HepG2 (cell line): ENCODE measurements around the gene IHH. TPM values are rescaled to one million over a fixed set of nuclear protein-coding genes. Genes with fewer than 3 reads are reported as not detected.

ENCODE experiments used
- ATAC-seq: fragments of 200-7000 bp; cut with Tn5 transposase; 3 replicates; pipeline ENCODE4 v1.9.1; 2020; ENCODE audit warnings: mild to moderate bottlenecking, moderate library complexity
- BruUV-seq: library from RNA; stranded (reverse); fragments of 400-500 nt; replicated peaks from 2 replicates; lab custom pipeline; 2021; lab: Mats Ljungman, UMichigan
- CTCF ChIA-PET: fragments of 300-600 bp; formaldehyde crosslinking; extraction: SDS; loops from one replicate; lab custom pipeline; 2021; ENCODE audit warnings: low total read pairs, inconsistent platforms, low intra/inter-chr PET ratio; lab: Yijun Ruan, JAX
- POLR2A ChIA-PET: fragments of 350-600 bp; sonication (Branson Sonifier 250); formaldehyde crosslinking; loops from one replicate; lab custom pipeline; 2020; ENCODE audit warnings: antibody characterized with exemption, inconsistent platforms; lab: Yijun Ruan, JAX
- DNase-seq: peaks from one replicate; pipeline ENCODE4 v3.0.0-alpha.2; 2015; ENCODE audit warnings: low spot score
- FAIRE-seq: peaks from 3 replicates; lab custom pipeline; 2011; peaks lifted over from hg19 to GRCh38; lab: Jason Lieb, UNC
- H2AFZ ChIP-seq: one replicate; pipeline ENCODE4 v1.6.1; 2011; ENCODE audit warnings: low read length, inconsistent platforms
- H3K27ac ChIP-seq: fragments of 300-600 bp; 3 replicates; pipeline ENCODE4 v1.8.0; 2011; ENCODE audit warnings: mixed run types, mild to moderate bottlenecking, mixed read lengths, low read length, inconsistent platforms; ENCODE audit not compliant: insufficient read depth; ENCODE audit errors: extremely low read length
- H3K27me3 ChIP-seq, 2 experiments: fragments of 200-600 bp in 1 of 2; 2 replicates in 1 of 2; 3 replicates in 1 of 2; pipeline versions ENCODE4 v1.6.0 to v1.8.0; 2011; ENCODE audit warnings: low read length in 2 of 2, mild to moderate bottlenecking in 2 of 2, moderate library complexity in 2 of 2, inconsistent platforms in 1 of 2; ENCODE audit not compliant: insufficient read depth in 2 of 2, control insufficient read depth in 1 of 2
- H3K36me3 ChIP-seq, 2 experiments: fragments of 200-600 bp in 1 of 2; replicated peaks in 1 of 2; 2 replicates in 1 of 2; 3 replicates in 1 of 2; pipeline versions ENCODE4 v1.5.1 to v1.8.0; 2011; ENCODE audit warnings: low read length in 2 of 2, inconsistent platforms in 1 of 2; ENCODE audit not compliant: insufficient read depth in 2 of 2, control insufficient read depth in 1 of 2
- H3K4me1 ChIP-seq: 2 replicates; pipeline ENCODE4 v1.5.1; 2012; ENCODE audit warnings: low read length, inconsistent platforms; ENCODE audit not compliant: insufficient read depth
- H3K4me2 ChIP-seq: 2 replicates; pipeline ENCODE4 v1.6.0; 2011; ENCODE audit warnings: low read depth, low read length, inconsistent platforms
- H3K4me3 ChIP-seq, 3 experiments: fragments of 200-600 bp in 1 of 3; sonication (generic), shearing (Covaris generic) in 1 of 3; replicated peaks in 1 of 3; 2 replicates each; pipeline ENCODE4 v1.5.1; 2011 to 2016; ENCODE audit warnings: low read length in 3 of 3, inconsistent platforms in 2 of 3, low read depth in 2 of 3, mild to moderate bottlenecking in 2 of 3, control low read depth in 1 of 3, mixed read lengths in 1 of 3; ENCODE audit not compliant: insufficient read depth in 1 of 3
- H3K79me2 ChIP-seq: one replicate; pipeline ENCODE4 v1.6.1; 2011; ENCODE audit warnings: low read length, inconsistent platforms; ENCODE audit not compliant: insufficient read depth
- H3K9ac ChIP-seq: 2 replicates; pipeline ENCODE4 v1.6.0; 2011; ENCODE audit warnings: mild to moderate bottlenecking, low read depth, low read length, inconsistent platforms; ENCODE audit not compliant: insufficient read depth
- H3K9me3 ChIP-seq: 2 replicates; pipeline ENCODE4 v1.5.1; 2012; ENCODE audit warnings: mild to moderate bottlenecking, low read length
- H4K20me1 ChIP-seq: 2 replicates; pipeline ENCODE4 v1.6.0; 2011; ENCODE audit warnings: inconsistent platforms, mild to moderate bottlenecking, low read length, moderate library complexity; ENCODE audit not compliant: insufficient read depth
- ARNTL ChIP-seq: sonication (generic); formaldehyde crosslinking; IDR thresholded peaks from 2 replicates; pipeline ENCODE4 v1.4.0; 2020; ENCODE audit warnings: mild to moderate bottlenecking, missing genetic modification reagents
- IKZF1 ChIP-seq: fragments of 450-650 bp; IDR thresholded peaks from 2 replicates; pipeline ENCODE4 v1.7.1; 2016
- KMT2B ChIP-seq: IDR thresholded peaks from 2 replicates; pipeline ENCODE4 v1.6.1; 2016; ENCODE audit warnings: missing genetic modification reagents, missing compliant biosample characterization
- MIER3 ChIP-seq: IDR thresholded peaks from 2 replicates; pipeline ENCODE4 v1.6.1; 2016; ENCODE audit warnings: missing compliant biosample characterization, borderline replicate concordance
- PAXIP1 ChIP-seq: sonication (generic); formaldehyde crosslinking; conservative IDR thresholded peaks from 2 replicates; pipeline ENCODE4 v1.4.0; 2020; ENCODE audit warnings: mild to moderate bottlenecking, missing genetic modification reagents, moderate library complexity
- RNF219 ChIP-seq: sonication (generic); formaldehyde crosslinking; IDR thresholded peaks from 2 replicates; pipeline ENCODE4 v1.5.0; 2020; ENCODE audit warnings: mild to moderate bottlenecking, missing genetic modification reagents
- SMAD1 ChIP-seq: sonication (generic); formaldehyde crosslinking; IDR thresholded peaks from 2 replicates; pipeline ENCODE4 v1.4.0; 2020; ENCODE audit warnings: missing genetic modification reagents, low read depth, mild to moderate bottlenecking, borderline replicate concordance
- SMAD9 ChIP-seq: sonication (generic); formaldehyde crosslinking; IDR thresholded peaks from 2 replicates; pipeline ENCODE4 v1.5.1; 2020; ENCODE audit warnings: mild to moderate bottlenecking, missing genetic modification reagents
- TRAFD1 ChIP-seq: sonication (generic); formaldehyde crosslinking; IDR thresholded peaks from 2 replicates; pipeline ENCODE4 v1.5.1; 2020; ENCODE audit warnings: missing genetic modification reagents, mild to moderate bottlenecking, borderline replicate concordance
- ZNF12 ChIP-seq: sonication (generic); formaldehyde crosslinking; IDR thresholded peaks from 2 replicates; pipeline ENCODE4 v1.5.0; 2020; ENCODE audit warnings: missing genetic modification reagents
- ZNF674 ChIP-seq: sonication (generic); formaldehyde crosslinking; IDR thresholded peaks from 2 replicates; pipeline ENCODE4 v1.5.0; 2020; ENCODE audit warnings: low read depth, mild to moderate bottlenecking, missing genetic modification reagents
- WGBS: methylation state at CpG from one replicate; pipeline ENCODE4 v1.1.6; 2017; ENCODE audit warnings: low lambda C conversion rate; 5-methylcytosine and 5-hydroxymethylcytosine counted together
- in situ Hi-C: cut with HindIII; loops from 2 replicates; pipeline ENCODE4 v1.10.0; 2017; ENCODE audit warnings: low pct_unique_long_range_greater_than_20kb; ENCODE audit not compliant: extremely low pct_ligation_motif_present
- intact Hi-C: fragments of 100-400 bp; cut with micrococcal nuclease; formaldehyde crosslinking; loops from one replicate; pipeline ENCODE4 v1.10.0; 2022; ENCODE audit not compliant: unreplicated experiment
- polyA plus RNA-seq, 8 experiments: library from polyadenylated mRNA; depleted of rRNA in 3 of 8; stranded (reverse) in 7 of 8; unstranded in 1 of 8; fragments of >200 nt; fragmentation: Illumina TruSeq in 4 of 8; extraction: Trizol in 4 of 8; gene quantifications; 2 replicates each; pipeline versions ENCODE4 v1.2.1 to v1.2.3, GENCODE V29; 2011 to 2016; ENCODE audit warnings: low read depth in 4 of 8, missing spikeins in 1 of 8, mixed read lengths in 1 of 8; ENCODE audit not compliant: insufficient read depth in 1 of 8
- total RNA-seq, 5 experiments: library from RNA; depleted of rRNA; stranded (reverse); fragments of >200 nt; fragmentation: Illumina TruSeq; extraction: Trizol; gene quantifications; 2 replicates each; pipeline ENCODE4 v1.2.3, GENCODE V29; 2016; ENCODE audit warnings: low read depth in 1 of 5

IHH gene
- total and polyA plus RNA-seq, 2 of the 13 experiments (the other 11 are each of a cell fraction or from before 2014, with no cell fraction given) = 0.42 TPM; not detected in 1

GRCh38 chr2:219027511-219028055 lies 33.1 kb downstream of the IHH start:
- no peak overlapping the region for H3K9ac ChIP-seq
- WGBS = 22% methylated on average over 16 of the region's 22 CpGs
- no peak overlapping the region for H3K4me2 ChIP-seq
- no peak for DNase-seq
- TF ChIP-seq ARNTL (CRISPR knock-in tag) (no peak), TRAFD1 (CRISPR knock-in tag) (no peak), ZNF12 (no peak), SMAD1 (no peak)
- TF ChIP-seq, all 625 proteins: peak for 0
- ChIA-PET POLR2A (no interaction called here), CTCF (interaction anchor here (1.2 kb wide), 1 partner anchor 127 kb away, joined by 4 read pairs; no protein-coding TSS in a partner anchor)
- Histone ChIP-seq H3K36me3 (no peaks in the 10 kb centered on the region), H3K4me1 (no peaks in the 10 kb centered on the region), H3K79me2 (no peaks in the 10 kb centered on the region), H3K27ac (no peak overlapping the region), H3K27me3 (peaks cover 27 to 95% of the 10 kb centered on the region in 2 experiments), H2AFZ (no peak overlapping the region), H3K9me3 (no peaks in the 10 kb centered on the region), H4K20me1 (peaks cover 17% of the 10 kb centered on the region; the same call in 1 of the 2 replicates), H3K4me3 (no peak overlapping the region)
- FAIRE-seq = no peak
- BruUV-seq = no TSS peak
- in situ Hi-C loops = no loop called here
- intact Hi-C loops = loop anchor here (2.0 kb wide), 1 partner anchor 25 kb away; no protein-coding TSS in a partner anchor
- ATAC-seq = no peak

GRCh38 chr2:219026946-219027345 lies 33.8 kb downstream of the IHH start:
- Histone ChIP-seq H3K36me3 (no peaks in the 10 kb centered on the region), H3K27ac (no peak overlapping the region), H2AFZ (no peak overlapping the region), H3K27me3 (peaks cover 26 to 95% of the 10 kb centered on the region in 2 experiments), H3K79me2 (no peaks in the 10 kb centered on the region), H3K4me1 (no peaks in the 10 kb centered on the region), H3K4me3 (no peak overlapping the region), H4K20me1 (peaks cover 17% of the 10 kb centered on the region; the same call in 1 of the 2 replicates), H3K9ac (no peak overlapping the region), H3K9me3 (no peaks in the 10 kb centered on the region), H3K4me2 (no peak overlapping the region)
- POLR2A ChIA-PET = no interaction called here
- WGBS = 17% methylated on average over 7 of the region's 7 CpGs
- in situ Hi-C loops (no loop called here), intact Hi-C loops (no loop called here)
- no peak for DNase-seq
- FAIRE-seq = no peak
- CTCF ChIA-PET = interaction anchor here (1.0 kb wide), 1 partner anchor 128 kb away, joined by 3 read pairs; no protein-coding TSS in a partner anchor
- ATAC-seq = no peak
- BruUV-seq = no TSS peak
- TF ChIP-seq IKZF1 = no peak
- TF ChIP-seq MIER3 (CRISPR knock-in tag) = no peak
- TF ChIP-seq ZNF674 (CRISPR knock-in tag) = no peak
- TF ChIP-seq SMAD9 (CRISPR knock-in tag) = no peak
- TF ChIP-seq PAXIP1 (CRISPR knock-in tag) = no peak
- TF ChIP-seq KMT2B (CRISPR knock-in tag) = no peak
- no peak for TF ChIP-seq RNF219 (CRISPR knock-in tag)
